IPS-NIHi11 (cell line): ENCODE data around the gene ALX3.
A peak's percentile ranks its signal among the peaks of the same experiment; 100 is the strongest.

Experiments
- DNase-seq: peaks from one replicate; pipeline ENCODE4 v3.0.0; 2012; ENCODE audit warnings: mixed read lengths, low spot score

Gene ALX3

DNA sequence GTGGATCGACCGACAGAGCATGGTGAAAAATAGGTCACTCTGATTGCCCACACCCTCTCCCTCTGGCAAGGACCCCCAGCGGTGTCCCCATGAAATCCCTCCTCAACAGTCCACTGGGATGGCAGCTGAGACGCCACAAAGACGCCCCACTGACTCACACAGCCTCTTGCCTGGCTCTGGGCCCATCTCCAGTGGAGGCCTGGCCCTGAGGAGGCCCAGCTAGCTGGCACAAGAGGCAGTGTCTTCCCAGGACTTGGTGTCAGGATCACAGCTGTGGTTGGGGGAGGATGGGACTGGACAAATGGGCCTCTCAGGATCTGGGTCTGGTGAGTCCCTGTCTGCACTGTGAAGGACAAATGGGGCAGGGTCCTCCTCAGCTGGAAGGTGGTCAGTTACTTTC lies 4.6 kb downstream of the ALX3 start:
- DNase-seq = no peak

DNA sequence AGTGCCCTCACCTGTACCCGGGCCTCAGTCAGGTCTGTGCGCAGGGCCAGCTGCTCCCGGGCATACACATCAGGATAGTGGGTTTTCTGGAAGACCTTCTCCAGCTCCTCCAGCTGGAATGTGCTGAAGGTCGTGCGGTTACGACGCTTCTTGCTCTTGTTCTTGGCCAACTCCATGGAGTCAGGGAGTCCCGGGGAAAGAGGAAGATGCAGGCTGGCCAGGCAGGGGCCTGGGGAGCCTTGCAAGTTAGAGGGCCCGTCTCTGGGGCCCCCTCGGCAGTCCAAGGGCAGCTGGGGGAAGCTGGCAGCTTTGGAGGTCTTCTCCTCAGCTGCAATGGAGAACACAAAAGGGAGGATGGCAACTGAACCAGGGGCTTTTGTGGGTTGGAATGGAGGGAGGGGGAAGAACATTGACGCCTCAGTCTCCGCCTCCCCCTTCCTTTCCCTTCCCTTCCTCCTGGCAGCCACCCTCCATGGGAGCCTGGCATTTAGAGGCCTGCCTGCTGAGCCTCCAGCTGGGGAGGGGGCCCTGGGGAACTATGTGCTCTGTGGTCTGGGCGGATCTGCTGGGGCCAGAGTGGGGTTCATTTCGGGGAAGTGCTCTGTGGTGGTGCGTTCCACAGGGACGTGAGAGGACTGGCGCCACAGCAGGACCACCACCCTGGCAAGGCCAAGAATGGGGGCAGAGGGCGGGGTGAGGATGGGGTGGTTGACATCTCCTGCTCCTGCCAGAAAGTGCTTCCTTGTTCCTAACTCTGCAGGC lies 5.7 kb downstream of the ALX3 start:
- no peak for DNase-seq

DNA sequence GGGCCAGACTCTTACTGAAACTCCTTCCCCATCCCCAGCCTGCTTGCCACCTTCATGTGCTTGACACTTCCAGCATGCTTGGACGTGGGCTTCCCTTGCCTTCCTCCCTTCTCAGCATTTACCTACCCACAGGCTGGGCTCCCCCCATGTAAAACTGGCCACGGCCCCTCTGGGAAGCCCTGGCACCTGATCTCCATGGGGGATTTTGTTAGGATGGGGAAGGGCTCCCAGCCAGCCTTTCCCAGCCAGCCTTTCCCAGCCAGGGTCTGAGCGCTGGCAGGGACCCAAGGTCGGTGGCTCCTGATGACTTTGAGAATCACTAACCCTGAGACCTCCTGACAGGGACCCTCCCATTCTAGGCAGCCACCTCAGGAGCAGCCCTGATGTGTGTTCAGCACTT lies 6.7 kb downstream of the ALX3 start:
- DNase-seq = no peak

DNA sequence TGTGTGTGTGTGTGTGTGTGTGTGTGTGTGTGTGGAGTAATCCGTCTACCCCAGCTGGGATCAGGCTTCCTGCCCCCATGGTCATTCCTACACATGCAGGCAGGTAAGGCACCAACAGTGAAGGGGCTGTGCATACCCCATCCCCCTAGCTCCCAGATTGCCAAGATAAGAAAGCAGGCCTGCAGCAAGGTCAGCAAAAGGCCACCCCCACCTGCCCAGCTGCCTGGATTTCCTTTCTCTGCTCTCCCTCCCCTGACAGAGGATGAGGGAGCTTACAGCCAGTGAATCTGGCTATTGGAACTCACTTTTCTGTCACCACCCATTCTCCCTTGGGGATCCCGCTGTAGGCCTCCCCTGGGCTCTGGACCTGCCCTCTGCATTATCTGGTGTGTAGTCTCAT lies 7.9 kb downstream of the ALX3 start:
- no peak for DNase-seq

DNA sequence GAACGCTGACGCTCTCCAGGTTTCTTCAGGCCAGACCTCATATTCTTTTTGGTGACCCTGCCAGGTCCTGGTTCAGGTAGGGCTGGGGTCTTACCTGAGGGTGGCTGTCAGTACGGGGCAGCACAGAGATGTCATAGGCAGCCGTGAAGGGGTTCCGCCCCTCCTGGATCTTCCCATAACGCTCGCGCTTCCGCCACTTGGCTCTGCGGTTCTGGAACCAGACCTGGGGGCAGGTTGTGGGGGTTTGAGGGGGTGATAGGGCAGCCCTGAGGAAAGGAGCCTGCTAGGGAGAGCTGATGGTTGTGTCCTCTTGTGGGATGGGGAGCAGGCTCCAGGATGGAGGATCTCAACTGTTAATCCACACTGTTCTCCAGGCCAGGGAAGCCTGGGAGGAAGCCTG lies 9.1 kb downstream of the ALX3 start:
- DNase-seq = no peak

DNA sequence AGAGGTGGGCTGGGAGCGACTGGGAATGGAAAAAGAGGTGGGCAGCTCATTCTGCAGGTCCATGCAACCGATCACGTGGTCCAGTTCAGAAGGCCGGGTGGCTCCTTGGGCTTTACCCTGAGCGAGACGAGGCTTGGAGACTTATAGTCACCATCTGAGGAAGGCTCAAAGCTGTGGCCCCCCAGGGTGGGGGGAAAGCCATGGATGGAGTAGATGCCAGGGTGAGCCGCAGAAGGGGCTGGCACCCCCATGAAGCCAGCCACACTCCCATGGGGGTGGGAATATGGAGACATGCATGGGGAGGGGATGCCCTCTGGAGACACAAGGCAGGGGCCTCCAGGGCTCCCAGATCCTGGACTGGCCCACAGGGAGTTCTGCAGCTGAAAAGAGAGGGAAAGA lies 9.8 kb downstream of the ALX3 start:
- DNase-seq = no peak

DNA sequence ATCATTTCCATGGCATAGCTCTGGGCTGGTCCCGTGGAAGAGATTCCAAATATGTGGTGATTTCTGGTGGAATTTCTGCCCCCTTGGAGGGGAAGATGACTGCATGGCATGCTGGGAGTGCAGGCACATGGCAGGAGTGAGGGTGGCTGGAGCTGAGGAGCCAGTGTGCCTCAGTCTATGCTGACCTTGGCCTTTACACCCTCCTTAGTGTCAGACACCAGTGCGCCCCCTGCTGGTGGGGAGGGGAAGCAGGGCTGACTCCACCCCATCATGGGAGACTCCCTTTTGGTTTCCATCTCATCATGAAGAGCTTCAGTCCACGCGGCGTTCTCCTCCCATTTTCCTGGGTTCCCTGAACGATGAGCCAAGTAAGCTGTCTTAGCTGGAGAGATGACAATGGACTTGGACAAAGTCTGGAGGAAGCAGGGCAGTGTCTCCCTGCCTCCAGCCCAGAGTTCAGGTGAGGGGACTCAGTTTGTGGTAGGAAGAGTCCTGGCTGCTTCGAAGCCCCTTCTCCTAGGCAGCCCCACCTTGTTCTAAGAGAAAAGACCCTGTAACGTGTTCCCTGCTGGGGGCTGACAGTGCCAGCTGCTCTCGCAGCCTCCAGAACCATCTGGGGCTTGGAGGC lies 10.3 kb downstream of the ALX3 start:
- peak; percentile 75 for DNase-seq

DNA sequence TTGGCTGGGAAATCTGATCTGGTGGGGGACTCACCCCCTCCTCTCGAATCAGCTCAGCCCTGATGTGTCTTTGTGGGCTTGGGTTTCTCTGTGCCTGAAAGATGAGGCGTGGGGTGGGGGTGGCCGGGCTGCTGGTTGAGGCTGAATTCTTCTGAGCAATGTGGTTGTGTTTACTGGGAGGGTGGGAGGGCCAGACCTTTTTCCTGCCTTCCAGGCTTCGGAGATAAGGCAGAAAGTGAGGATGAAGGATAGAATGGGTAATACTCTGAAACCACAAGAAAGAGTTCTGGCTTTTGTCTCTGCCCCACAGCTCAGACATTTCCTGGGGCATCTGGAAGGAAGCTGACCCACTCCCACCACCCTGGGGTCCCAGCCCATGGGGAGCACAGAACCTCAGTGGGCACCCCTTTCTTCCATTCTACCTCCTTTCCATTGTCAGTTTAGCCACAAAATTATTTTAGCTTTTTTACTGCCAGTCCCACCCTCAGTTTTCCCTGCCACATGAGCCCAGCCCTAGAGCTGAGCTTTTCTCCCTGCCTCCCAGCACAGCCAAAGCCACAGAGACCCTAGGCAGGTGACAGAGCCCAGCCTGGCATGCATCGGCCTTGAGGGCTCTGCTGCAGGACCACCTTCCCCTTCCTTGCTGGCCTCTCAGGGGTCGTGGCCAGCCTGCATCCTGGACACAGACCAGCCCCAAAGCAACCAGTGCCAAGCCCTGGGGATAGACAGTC lies 11.2 kb downstream of the ALX3 start:
- no peak for DNase-seq

DNA sequence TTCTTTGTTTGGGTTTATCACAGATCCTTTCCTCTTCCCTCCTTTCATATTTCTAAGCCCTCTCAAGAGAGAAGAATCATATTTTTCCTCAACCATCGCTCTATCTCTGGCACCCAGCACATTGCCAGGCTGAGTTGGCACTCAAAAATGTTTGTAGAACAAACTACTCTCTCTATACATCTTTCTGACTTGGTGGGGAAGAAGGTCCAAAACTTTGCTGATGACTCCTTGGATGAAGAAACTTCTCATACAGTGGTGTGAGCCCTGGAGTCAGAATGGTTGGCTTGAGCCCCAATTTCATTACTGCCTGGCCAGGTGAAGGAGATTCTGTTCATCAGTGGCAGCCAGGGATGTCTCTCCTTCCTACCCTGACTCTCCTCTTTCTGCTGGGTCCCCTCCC lies 11.9 kb downstream of the ALX3 start:
- DNase-seq = no peak

DNA sequence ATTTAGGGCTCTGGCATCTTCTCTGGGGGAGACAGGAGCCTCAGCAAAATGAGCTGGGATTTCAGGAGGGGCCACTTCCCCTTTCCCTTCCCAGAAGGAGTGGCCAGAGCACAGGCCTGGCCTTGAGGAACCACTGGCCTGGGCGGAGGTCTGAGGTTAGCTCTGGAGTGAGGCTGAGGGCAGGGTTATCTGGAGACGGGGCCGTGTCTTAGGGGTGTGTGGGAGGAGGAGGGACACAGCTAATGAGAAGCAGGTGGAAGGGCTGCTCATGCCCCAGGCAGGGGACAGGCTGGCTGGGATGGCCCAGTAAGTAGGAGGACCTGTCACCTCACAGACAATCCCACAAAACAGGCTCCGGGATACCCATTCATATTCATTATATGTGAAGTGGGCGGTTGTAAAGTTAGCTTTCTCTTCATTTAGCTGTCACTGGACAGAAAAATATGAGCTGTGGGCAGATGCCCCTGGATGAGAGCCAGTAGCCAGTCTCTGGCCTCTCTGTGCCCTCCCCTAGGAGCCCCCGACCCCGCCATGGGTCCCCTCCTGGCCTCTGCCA lies 12.4 kb downstream of the ALX3 start:
- DNase-seq = no peak

DNA sequence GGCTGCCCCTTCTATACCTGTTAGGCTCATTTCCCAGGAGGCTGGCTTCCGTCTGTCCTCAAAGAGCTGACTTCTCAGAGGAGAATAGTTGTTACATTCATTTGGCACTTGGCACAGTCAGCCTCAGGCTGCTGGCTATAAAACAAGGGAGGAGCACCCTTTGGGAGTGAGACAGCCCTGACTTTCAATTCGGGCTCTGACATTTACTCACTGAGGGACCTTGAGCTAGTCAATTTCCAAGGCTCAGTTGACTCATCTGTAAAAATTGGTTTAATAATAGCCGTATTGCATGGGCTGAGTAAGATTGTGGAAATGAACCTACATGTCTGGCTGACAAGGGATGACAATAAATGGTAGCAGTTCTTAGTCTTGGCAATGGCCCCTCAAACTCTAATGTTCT lies 13.7 kb downstream of the ALX3 start:
- no peak for DNase-seq

DNA sequence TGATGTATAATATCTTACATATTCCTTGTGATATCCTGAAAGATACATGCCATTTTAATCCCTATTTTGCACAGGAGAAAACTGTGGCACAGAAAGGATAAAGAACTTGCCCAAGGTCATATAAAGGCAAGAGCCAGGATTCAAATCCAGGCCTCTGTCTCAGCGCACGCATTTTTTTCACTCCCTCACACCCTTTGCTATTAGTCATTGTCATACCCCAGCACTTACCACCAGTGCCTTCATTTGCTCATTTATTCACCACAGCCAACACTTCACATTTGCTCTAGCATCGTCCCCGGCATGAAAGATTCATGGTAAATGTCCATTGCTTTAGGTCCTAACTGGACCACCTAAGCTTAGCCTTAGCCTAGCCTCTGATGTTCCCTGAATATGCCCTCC lies 14.2 kb downstream of the ALX3 start:
- DNase-seq = no peak

DNA sequence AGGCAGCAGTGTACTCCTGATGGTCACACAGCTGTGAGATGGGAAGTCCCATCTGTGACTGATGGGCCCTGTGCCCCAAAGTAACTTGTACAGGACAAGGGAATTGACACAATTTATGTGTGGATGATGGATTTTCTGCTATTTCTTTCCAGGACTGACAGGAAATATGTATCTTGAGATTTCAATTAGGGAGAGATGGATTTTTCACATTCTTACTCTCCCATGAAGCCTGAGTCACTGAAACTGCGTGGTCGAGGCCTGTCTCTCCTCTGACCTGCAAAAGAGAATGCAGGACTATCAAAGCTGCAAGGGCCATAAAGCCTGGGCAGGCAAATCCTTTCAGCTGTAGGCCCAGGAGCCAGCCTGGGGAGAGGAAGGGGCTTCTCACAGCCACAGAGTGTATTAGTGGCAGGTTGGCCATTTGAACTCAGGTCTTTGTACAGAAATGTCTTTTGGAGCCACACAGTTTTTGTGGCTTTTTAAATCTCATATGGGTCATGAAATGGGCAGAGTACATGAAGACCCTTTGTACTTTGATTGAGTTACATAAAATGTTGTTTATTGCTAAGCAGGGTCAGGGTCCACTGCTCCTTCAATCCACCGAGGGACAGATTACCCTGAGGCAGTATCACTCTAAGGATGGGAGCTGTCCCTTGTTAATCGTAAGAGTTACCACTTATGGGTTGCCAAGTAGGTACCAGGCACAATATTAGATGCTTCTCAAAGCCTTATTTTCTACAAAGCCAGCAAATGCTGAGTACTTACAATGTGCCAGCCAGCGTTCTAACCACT lies 14.8 kb downstream of the ALX3 start:
- DNase-seq = no peak

DNA sequence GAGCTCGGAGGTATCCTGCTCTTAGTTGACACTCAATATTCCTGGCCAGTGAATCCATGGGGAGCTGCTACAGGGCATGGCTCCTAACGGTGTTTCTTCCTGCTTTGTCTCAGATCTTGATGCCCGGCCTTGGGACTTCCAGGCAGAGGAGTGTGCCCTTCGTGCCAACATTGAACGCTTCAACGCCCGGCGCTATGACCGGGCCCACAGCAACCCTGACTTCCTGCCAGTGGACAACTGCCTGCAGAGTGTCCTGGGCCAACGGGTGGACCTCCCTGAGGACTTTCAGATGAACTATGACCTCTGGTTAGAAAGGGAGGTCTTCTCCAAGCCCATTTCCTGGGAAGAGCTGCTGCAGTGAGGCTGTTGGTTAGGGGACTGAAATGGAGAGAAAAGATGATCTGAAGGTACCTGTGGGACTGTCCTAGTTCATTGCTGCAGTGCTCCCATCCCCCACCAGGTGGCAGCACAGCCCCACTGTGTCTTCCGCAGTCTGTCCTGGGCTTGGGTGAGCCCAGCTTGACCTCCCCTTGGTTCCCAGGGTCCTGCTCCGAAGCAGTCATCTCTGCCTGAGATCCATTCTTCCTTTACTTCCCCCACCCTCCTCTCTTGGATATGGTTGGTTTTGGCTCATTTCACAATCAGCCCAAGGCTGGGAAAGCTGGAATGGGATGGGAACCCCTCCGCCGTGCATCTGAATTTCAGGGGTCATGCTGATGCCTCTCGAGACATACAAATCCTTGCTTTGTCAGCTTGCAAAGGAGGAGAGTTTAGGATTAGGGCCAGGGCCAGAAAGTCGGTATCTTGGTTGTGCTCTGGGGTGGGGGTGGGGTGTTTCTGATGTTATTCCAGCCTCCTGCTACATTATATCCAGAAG lies 16.7 kb downstream of the ALX3 start:
- DNase-seq = peak; percentile 85

DNA sequence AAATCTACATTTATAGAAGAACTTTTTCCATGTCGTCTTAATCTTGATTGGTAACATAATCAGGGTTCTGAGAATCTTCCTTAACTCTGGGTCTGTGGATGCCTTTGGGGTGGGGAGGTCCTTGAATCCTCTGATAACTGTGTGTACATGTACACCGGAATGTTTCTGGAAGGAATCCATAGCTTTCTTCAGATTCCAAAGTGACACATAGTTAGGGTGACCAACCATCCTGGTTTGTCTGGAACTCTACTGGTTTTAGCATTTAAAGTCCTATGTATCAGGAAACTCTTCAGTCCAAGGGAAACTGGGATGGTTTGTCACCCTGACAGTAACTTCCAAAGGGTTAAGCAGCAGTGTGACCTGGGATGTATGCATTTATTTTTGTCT lies 19.2 kb downstream of the ALX3 start:
- DNase-seq = no peak

DNA sequence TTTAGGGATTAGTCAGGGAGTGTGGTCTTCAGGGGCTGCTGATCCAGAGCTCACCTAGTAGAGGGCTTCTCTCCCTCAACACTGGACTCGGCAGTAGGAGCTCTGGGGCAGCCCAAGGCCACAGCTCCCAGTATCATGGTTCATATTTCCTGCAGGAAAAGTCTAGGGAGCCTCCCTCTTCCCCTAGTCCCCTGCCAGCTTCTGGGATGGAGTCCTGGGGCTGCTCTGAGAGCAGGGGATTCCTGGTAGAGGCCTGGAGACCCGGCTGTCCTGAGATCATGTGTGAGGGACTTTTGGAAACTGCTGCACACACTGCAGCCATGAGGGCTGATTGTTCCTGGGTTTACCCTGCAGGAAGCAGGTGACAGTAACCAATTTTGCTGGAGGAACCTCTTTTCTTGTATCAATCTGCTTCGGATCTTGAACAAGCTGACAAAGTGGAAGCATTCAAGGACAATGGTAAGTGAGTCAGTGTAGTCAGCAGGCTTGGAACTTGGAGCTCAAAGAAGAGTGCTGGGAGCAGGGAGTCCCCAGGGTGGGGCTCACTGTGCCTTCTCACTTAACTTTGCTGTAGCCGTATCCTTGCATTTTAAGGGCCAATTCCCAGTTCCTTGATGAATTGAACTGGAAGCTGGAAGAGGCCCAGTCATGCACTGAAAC lies 19.7 kb downstream of the ALX3 start:
- no peak for DNase-seq

DNA sequence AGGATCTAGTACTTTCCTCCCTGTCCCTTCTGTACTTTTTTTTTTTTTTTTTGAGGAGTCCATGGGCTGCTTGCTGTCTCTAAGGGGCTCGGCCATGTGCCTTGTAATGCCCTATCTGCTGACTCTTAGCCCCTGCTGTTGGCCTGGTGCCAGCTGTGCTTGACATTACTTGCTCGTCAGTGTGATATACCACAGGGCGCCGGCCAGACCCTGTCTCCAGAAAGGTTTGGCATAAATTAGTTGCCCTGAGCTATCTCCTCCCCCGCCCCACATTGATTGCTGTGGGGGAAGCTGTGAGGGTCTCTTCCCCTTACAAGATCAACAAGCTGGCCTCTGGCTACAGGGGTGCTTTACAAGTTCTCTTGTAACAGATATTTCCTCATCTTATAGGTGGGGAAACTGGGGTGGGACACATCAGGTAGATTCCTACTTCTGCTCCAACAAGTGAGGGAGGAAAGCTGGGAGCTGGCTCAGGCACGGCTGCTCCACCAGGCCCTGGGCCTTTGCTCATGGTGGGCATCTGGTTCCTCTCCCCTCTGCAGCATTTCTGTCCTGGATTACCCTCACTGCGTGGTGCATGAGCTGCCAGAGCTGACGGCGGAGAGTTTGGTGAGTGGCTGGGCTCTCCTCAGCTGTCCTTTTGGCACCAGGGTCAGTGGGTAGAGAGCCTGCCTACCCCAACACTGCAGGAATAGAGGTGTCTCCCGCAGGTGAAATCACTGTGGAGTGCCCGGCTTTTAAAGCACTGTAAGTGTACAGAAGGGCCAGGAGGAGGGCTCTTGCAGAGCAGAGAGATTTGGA lies 20.5 kb downstream of the ALX3 start:
- no peak for DNase-seq

DNA sequence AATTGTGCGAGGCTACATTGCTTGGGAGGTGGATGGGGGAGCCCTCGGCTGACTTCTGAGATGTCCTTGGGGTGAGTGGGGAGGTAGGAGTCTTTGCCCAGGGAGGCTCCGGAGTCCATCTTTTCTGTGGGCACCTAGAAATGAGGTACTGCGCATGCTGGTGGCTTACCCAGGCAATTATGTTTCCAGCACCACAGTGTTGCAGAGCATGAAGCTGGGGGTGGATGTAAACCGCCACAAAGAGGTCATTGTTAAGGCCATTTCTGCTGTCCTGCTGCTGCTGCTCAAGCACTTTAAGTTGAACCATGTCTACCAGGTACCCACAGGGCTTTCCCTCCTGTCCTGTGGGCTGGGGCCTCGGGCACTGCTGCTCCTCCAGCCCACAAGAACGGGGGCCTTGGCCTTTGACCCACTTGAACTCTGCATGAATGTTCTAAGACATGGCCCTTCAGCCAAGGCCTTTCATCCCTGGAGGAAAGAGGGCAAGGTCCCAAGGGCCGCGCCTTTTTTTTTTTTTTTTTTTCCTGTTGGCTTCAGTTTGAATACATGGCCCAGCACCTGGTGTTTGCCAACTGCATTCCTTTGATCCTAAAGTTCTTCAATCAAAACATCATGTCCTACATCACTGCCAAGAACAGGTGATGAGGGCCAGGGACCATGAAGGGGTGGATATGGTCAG lies 21.4 kb downstream of the ALX3 start:
- DNase-seq = no peak

DNA sequence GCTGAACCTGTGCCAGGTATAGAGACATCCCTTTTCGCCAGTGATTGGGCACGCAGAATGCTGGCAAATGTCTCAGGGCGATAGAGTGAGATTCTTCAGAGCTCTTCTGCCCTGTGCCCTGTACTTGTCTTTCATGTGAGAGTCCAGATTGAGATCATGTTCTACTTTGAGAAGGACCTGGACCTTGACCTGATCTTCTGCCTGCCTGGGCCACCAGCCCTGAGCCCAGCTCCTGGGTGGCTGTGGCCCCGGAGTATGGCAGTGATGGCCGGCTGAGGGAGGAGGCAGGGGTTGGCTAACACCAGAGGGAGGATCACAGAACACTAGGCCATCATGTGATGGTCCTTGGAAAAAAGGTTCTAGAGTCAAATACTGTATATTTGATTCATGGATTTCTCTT lies 22.2 kb downstream of the ALX3 start:
- DNase-seq = no peak
